Karpas-422 (cell line): ENCODE measurements around the gene PLAA. TPM values are rescaled to one million over a fixed set of nuclear protein-coding genes. Genes with fewer than 3 reads are reported as not detected.

Experiments
- DNase-seq: peaks from one replicate; pipeline ENCODE4 v3.0.0-alpha.2; 2015
- H2AFZ ChIP-seq: fragments of 200-600 bp; sonication (generic); 2 replicates; pipeline ENCODE4 v1.6.1; 2014; ENCODE audit warnings: antibody characterized with exemption, low read length, mixed read lengths
- H3K27ac ChIP-seq: fragments of 200-600 bp; sonication (generic); 2 replicates; pipeline ENCODE4 v1.5.1; 2014; ENCODE audit warnings: mild to moderate bottlenecking, low read length, moderate library complexity
- H3K27me3 ChIP-seq: fragments of 200-600 bp; sonication (generic); 2 replicates; pipeline ENCODE4 v1.6.1; 2014; ENCODE audit warnings: low read length, mixed read lengths
- H3K36me3 ChIP-seq: fragments of 200-600 bp; sonication (generic); 2 replicates; pipeline ENCODE4 v1.6.1; 2014; ENCODE audit warnings: low read length, mixed read lengths; ENCODE audit not compliant: insufficient read depth
- H3K4me1 ChIP-seq: fragments of 200-600 bp; sonication (generic); 2 replicates; pipeline ENCODE4 v1.6.1; 2014; ENCODE audit warnings: mild to moderate bottlenecking, low read length, mixed read lengths
- H3K4me2 ChIP-seq: fragments of 200-600 bp; sonication (generic); 2 replicates; pipeline ENCODE4 v1.6.1; 2014; ENCODE audit warnings: low read length, low read depth, mild to moderate bottlenecking; ENCODE audit not compliant: poor library complexity, severe bottlenecking
- H3K4me3 ChIP-seq: fragments of 200-600 bp; sonication (generic); 2 replicates; pipeline ENCODE4 v1.5.1; 2014; ENCODE audit warnings: mild to moderate bottlenecking, antibody characterized with exemption, low read length, mixed read lengths
- H3K79me2 ChIP-seq: fragments of 200-600 bp; sonication (generic); 2 replicates; pipeline ENCODE4 v1.6.1; 2014; ENCODE audit warnings: mild to moderate bottlenecking, low read length, mixed read lengths
- H3K9ac ChIP-seq: fragments of 200-600 bp; sonication (generic); 2 replicates; pipeline ENCODE4 v1.6.0; 2014; ENCODE audit warnings: low read length
- H3K9me2 ChIP-seq: fragments of 200-600 bp; sonication (generic), shearing (Covaris generic); replicated peaks from 2 replicates; pipeline ENCODE4 v1.6.0; 2014; ENCODE audit warnings: mild to moderate bottlenecking, low read length, moderate library complexity; ENCODE audit not compliant: insufficient read depth
- H3K9me3 ChIP-seq: fragments of 300-700, 200-600 bp; sonication (generic); 2 replicates; pipeline ENCODE4 v1.6.1; 2014; ENCODE audit warnings: low read length, mixed read lengths
- H4K20me1 ChIP-seq: fragments of 200-600 bp; sonication (generic); 2 replicates; pipeline ENCODE4 v1.6.1; 2014; ENCODE audit warnings: mild to moderate bottlenecking, antibody characterized with exemption, low read length, low read depth; ENCODE audit not compliant: insufficient read depth
- total RNA-seq: library from RNA; depleted of rRNA; stranded (reverse); fragments of >200 nt; shearing (Covaris generic); gene quantifications from 2 replicates; pipeline ENCODE4 v1.2.3, GENCODE V29; 2014; ENCODE audit warnings: low replicate concordance; rRNA removed

PLAA gene
- total RNA-seq = 33.7 and 50.6 TPM in 2 replicates

GRCh38 chr9:26946753-26947727 lies at the start of gene PLAA:
Gene PLAA (minus strand): TSS chr9:26947242. CDS start chr9:26947045, 197 bp downstream.
- H3K27ac ChIP-seq = peak within 1 kb of the TSS; percentile 73
- H3K4me2 ChIP-seq = peak within 1 kb of the TSS; percentile 99
- no peaks in the 10 kb centered on the region for H3K9me2 ChIP-seq
- peak within 1 kb of the TSS; percentile 83 for H3K4me3 ChIP-seq
- no peaks in the 10 kb centered on the region for H3K9me3 ChIP-seq
- H2AFZ ChIP-seq = peak within 1 kb of the TSS; percentile 95; the same call in 1 of the 2 replicates
- peaks cover 15% of the 10 kb centered on the region for H3K36me3 ChIP-seq
- peaks cover 7% of the 10 kb centered on the region; the same call in 1 of the 2 replicates for H4K20me1 ChIP-seq
- DNase-seq = peak; percentile 96
- peaks cover 26% of the 10 kb centered on the region for H3K4me1 ChIP-seq
- H3K79me2 ChIP-seq = peaks cover 60% of the 10 kb centered on the region
- H3K27me3 ChIP-seq = no peaks in the 10 kb centered on the region
- H3K9ac ChIP-seq = peak within 1 kb of the TSS; percentile 96

GRCh38 chr9:26995810-26996209 lies 48.8 kb upstream of the PLAA start:
- no peaks in the 10 kb centered on the region for H3K79me2 ChIP-seq
- no peak overlapping the region for H2AFZ ChIP-seq
- H3K4me3 ChIP-seq = no peak overlapping the region
- H3K9ac ChIP-seq = no peak overlapping the region
- no peak overlapping the region for H3K27ac ChIP-seq
- H3K27me3 ChIP-seq = no peaks in the 10 kb centered on the region
- no peak for DNase-seq
- H4K20me1 ChIP-seq = no peaks in the 10 kb centered on the region
- H3K36me3 ChIP-seq = peaks cover 5% of the 10 kb centered on the region; the same call in 1 of the 2 replicates
- no peaks in the 10 kb centered on the region for H3K9me3 ChIP-seq
- H3K4me2 ChIP-seq = no peak overlapping the region
- H3K9me2 ChIP-seq = no peaks in the 10 kb centered on the region
- H3K4me1 ChIP-seq = peaks cover 2% of the 10 kb centered on the region; the same call in 1 of the 2 replicates

- no peak overlapping the region for H3K27ac ChIP-seq
- no peak overlapping the region for H2AFZ ChIP-seq
- H3K79me2 ChIP-seq = 0 out of 2 replicates have a peak, but pooled peaks cover 5% of the 10 kb centered on the region
- H3K27me3 ChIP-seq = no peaks in the 10 kb centered on the region
- no peaks in the 10 kb centered on the region for H3K9me2 ChIP-seq
- no peaks in the 10 kb centered on the region for H3K9me3 ChIP-seq
- H3K4me3 ChIP-seq = no peak overlapping the region
- 0 out of 2 replicates have a peak, but pooled peaks cover 3% of the 10 kb centered on the region for H3K4me1 ChIP-seq
- H3K9ac ChIP-seq = no peak overlapping the region
- H3K36me3 ChIP-seq = peaks cover 18% of the 10 kb centered on the region
- H3K4me2 ChIP-seq = no peak overlapping the region
- H4K20me1 ChIP-seq = no peaks in the 10 kb centered on the region
- DNase-seq = no peak
Observed at GRCh38 chr9:26983340-26983739, 36.3 kb upstream of the PLAA start.

GRCh38 chr9:26975728-26976707 lies 29.0 kb upstream of the PLAA start:
- Histone ChIP-seq H3K9ac (no peak overlapping the region), H3K4me3 (no peak overlapping the region), H3K9me2 (no peaks in the 10 kb centered on the region), H3K36me3 (no peaks in the 10 kb centered on the region; the same call in 1 of the 2 replicates), H2AFZ (no peak overlapping the region), H3K4me2 (no peak overlapping the region), H3K79me2 (peaks cover 70% of the 10 kb centered on the region), H3K9me3 (no peaks in the 10 kb centered on the region), H4K20me1 (no peaks in the 10 kb centered on the region), H3K27ac (no peak overlapping the region), H3K27me3 (no peaks in the 10 kb centered on the region), H3K4me1 (0 out of 2 replicates have a peak, but pooled peaks cover 6% of the 10 kb centered on the region)
- peak; percentile 63 for DNase-seq

GRCh38 chr9:26974927-26975326 lies 27.9 kb upstream of the PLAA start:
- no peak overlapping the region for H3K9ac ChIP-seq
- peaks cover 78% of the 10 kb centered on the region for H3K79me2 ChIP-seq
- no peaks in the 10 kb centered on the region for H3K9me2 ChIP-seq
- H3K27ac ChIP-seq = no peak overlapping the region
- no peak overlapping the region for H3K4me3 ChIP-seq
- no peaks in the 10 kb centered on the region for H4K20me1 ChIP-seq
- 0 out of 2 replicates have a peak, but pooled peaks cover 3% of the 10 kb centered on the region for H3K4me1 ChIP-seq
- H3K9me3 ChIP-seq = no peaks in the 10 kb centered on the region
- H3K36me3 ChIP-seq = peaks cover 7% of the 10 kb centered on the region; the same call in 1 of the 2 replicates
- DNase-seq = no peak
- H3K27me3 ChIP-seq = no peaks in the 10 kb centered on the region
- no peak overlapping the region for H2AFZ ChIP-seq
- no peak overlapping the region for H3K4me2 ChIP-seq

GRCh38 chr9:26973989-26974388 lies 26.9 kb upstream of the PLAA start:
- no peak overlapping the region for H2AFZ ChIP-seq
- 0 out of 2 replicates have a peak, but pooled peaks cover 3% of the 10 kb centered on the region for H3K4me1 ChIP-seq
- DNase-seq = no peak
- no peak overlapping the region for H3K4me3 ChIP-seq
- H3K36me3 ChIP-seq = peaks cover 9% of the 10 kb centered on the region; the same call in 1 of the 2 replicates
- H3K9ac ChIP-seq = no peak overlapping the region
- H3K79me2 ChIP-seq = peaks cover 88% of the 10 kb centered on the region
- no peaks in the 10 kb centered on the region for H4K20me1 ChIP-seq
- no peak overlapping the region for H3K4me2 ChIP-seq
- no peak overlapping the region for H3K27ac ChIP-seq
- H3K9me3 ChIP-seq = no peaks in the 10 kb centered on the region
- no peaks in the 10 kb centered on the region for H3K27me3 ChIP-seq
- H3K9me2 ChIP-seq = no peaks in the 10 kb centered on the region

GRCh38 chr9:26971721-26972120 lies 24.7 kb upstream of the PLAA start:
- no peak for DNase-seq
- Histone ChIP-seq H3K9me2 (no peaks in the 10 kb centered on the region), H4K20me1 (no peaks in the 10 kb centered on the region), H3K4me2 (no peak overlapping the region), H3K9ac (no peak overlapping the region), H3K9me3 (no peaks in the 10 kb centered on the region), H3K79me2 (peaks cover 98% of the 10 kb centered on the region), H3K36me3 (peaks cover 9% of the 10 kb centered on the region; the same call in 1 of the 2 replicates), H2AFZ (no peak overlapping the region), H3K27me3 (no peaks in the 10 kb centered on the region), H3K4me1 (no peaks in the 10 kb centered on the region), H3K27ac (no peak overlapping the region), H3K4me3 (no peak overlapping the region)
